ENCODE measurements around the gene TWNK. TPM values are rescaled to one million over a fixed set of nuclear protein-coding genes. Genes with fewer than 3 reads are reported as not detected.

The TWNK gene
- total and polyA plus RNA-seq, 2 experiments from 2014 or later: 12.2 to 29.4 TPM

DNA sequence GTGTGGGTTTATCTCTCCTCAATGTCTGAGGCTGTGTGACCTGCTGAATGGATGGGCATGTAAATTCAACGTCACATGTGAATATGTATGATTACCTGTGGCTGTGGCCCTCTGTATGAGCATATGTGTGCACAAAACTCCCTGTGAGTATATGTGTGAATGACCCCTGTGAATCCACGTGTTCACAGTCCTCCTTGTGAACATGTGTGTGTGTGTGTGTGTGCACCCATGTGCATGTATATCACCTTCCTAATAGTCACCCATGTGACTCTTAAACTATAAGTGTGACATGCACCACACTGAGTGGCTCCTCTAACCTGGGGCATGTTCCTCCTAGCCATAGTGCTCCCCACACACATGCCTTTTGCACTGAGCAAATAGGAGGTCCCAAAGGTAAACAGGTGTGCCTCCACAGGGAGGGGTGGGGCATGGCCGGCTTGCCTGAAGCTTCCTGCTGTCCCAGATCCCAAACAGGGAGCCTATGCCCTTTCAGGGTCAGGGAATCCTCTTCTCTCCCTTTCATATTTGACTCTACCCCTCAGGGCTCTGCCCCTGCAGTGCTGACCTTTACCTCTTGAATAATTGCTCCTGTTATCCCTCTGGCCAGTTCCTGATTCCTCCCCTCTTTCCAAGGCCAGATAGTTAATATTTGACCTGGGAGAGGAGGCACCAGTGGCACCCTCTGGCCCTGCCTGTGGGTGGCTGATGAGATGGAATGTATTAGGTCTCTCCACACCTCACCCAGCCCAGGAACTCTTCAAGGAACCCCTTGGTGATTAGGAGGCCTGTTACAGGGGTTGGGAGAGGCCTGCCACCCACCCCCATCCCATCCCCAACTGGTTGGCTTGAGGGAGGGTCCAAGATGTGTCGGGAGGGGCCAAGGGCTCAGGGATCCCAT is 16.2 kb upstream of the TWNK start (continued):
- TF ChIP-seq, protein P1, sequence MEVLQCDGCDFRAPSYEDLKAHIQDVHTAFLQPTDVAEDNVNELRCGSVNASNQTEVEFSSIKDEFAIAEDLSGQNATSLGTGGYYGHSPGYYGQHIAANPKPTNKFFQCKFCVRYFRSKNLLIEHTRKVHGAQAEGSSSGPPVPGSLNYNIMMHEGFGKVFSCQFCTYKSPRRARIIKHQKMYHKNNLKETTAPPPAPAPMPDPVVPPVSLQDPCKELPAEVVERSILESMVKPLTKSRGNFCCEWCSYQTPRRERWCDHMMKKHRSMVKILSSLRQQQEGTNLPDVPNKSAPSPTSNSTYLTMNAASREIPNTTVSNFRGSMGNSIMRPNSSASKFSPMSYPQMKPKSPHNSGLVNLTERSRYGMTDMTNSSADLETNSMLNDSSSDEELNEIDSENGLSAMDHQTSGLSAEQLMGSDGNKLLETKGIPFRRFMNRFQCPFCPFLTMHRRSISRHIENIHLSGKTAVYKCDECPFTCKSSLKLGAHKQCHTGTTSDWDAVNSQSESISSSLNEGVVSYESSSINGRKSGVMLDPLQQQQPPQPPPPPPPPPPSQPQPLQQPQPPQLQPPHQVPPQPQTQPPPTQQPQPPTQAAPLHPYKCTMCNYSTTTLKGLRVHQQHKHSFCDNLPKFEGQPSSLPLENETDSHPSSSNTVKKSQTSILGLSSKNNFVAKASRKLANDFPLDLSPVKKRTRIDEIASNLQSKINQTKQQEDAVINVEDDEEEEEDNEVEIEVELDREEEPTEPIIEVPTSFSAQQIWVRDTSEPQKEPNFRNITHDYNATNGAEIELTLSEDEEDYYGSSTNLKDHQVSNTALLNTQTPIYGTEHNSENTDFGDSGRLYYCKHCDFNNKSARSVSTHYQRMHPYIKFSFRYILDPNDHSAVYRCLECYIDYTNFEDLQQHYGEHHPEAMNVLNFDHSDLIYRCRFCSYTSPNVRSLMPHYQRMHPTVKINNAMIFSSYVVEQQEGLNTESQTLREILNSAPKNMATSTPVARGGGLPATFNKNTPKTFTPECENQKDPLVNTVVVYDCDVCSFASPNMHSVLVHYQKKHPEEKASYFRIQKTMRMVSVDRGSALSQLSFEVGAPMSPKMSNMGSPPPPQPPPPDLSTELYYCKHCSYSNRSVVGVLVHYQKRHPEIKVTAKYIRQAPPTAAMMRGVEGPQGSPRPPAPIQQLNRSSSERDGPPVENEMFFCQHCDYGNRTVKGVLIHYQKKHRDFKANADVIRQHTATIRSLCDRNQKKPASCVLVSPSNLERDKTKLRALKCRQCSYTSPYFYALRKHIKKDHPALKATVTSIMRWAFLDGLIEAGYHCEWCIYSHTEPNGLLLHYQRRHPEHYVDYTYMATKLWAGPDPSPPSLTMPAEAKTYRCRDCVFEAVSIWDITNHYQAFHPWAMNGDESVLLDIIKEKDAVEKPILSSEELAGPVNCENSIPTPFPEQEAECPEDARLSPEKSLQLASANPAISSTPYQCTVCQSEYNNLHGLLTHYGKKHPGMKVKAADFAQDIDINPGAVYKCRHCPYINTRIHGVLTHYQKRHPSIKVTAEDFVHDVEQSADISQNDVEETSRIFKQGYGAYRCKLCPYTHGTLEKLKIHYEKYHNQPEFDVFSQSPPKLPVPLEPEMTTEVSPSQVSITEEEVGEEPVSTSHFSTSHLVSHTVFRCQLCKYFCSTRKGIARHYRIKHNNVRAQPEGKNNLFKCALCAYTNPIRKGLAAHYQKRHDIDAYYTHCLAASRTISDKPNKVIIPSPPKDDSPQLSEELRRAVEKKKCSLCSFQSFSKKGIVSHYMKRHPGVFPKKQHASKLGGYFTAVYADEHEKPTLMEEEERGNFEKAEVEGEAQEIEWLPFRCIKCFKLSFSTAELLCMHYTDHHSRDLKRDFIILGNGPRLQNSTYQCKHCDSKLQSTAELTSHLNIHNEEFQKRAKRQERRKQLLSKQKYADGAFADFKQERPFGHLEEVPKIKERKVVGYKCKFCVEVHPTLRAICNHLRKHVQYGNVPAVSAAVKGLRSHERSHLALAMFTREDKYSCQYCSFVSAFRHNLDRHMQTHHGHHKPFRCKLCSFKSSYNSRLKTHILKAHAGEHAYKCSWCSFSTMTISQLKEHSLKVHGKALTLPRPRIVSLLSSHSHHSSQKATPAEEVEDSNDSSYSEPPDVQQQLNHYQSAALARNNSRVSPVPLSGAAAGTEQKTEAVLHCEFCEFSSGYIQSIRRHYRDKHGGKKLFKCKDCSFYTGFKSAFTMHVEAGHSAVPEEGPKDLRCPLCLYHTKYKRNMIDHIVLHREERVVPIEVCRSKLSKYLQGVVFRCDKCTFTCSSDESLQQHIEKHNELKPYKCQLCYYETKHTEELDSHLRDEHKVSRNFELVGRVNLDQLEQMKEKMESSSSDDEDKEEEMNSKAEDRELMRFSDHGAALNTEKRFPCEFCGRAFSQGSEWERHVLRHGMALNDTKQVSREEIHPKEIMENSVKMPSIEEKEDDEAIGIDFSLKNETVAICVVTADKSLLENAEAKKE (CRISPR knock-in tag; IDR thresholded peaks at IDR 0.05): no peak
- TF ChIP-seq, protein P2, sequence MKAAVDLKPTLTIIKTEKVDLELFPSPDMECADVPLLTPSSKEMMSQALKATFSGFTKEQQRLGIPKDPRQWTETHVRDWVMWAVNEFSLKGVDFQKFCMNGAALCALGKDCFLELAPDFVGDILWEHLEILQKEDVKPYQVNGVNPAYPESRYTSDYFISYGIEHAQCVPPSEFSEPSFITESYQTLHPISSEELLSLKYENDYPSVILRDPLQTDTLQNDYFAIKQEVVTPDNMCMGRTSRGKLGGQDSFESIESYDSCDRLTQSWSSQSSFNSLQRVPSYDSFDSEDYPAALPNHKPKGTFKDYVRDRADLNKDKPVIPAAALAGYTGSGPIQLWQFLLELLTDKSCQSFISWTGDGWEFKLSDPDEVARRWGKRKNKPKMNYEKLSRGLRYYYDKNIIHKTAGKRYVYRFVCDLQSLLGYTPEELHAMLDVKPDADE (IDR thresholded peaks at IDR 0.05): no peak
- TF ChIP-seq, protein P3, sequence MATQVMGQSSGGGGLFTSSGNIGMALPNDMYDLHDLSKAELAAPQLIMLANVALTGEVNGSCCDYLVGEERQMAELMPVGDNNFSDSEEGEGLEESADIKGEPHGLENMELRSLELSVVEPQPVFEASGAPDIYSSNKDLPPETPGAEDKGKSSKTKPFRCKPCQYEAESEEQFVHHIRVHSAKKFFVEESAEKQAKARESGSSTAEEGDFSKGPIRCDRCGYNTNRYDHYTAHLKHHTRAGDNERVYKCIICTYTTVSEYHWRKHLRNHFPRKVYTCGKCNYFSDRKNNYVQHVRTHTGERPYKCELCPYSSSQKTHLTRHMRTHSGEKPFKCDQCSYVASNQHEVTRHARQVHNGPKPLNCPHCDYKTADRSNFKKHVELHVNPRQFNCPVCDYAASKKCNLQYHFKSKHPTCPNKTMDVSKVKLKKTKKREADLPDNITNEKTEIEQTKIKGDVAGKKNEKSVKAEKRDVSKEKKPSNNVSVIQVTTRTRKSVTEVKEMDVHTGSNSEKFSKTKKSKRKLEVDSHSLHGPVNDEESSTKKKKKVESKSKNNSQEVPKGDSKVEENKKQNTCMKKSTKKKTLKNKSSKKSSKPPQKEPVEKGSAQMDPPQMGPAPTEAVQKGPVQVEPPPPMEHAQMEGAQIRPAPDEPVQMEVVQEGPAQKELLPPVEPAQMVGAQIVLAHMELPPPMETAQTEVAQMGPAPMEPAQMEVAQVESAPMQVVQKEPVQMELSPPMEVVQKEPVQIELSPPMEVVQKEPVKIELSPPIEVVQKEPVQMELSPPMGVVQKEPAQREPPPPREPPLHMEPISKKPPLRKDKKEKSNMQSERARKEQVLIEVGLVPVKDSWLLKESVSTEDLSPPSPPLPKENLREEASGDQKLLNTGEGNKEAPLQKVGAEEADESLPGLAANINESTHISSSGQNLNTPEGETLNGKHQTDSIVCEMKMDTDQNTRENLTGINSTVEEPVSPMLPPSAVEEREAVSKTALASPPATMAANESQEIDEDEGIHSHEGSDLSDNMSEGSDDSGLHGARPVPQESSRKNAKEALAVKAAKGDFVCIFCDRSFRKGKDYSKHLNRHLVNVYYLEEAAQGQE (IDR thresholded peaks at IDR 0.05; ENCODE audit: unreplicated experiment): no peak

All from GM23338 (cell line).